Fibroblast of gingiva (primary cell): Measurements from ENCODE around the gene PDK3.

Source experiments
- DNase-seq: peaks from one replicate; pipeline ENCODE4 v3.0.0-alpha.2; 2011; ENCODE audit warnings: low read depth

The PDK3 gene

GRCh38 chrX:24482823-24483415, 17.8 kb downstream of the PDK3 start:
- DNase-seq, result no peak

DNA sequence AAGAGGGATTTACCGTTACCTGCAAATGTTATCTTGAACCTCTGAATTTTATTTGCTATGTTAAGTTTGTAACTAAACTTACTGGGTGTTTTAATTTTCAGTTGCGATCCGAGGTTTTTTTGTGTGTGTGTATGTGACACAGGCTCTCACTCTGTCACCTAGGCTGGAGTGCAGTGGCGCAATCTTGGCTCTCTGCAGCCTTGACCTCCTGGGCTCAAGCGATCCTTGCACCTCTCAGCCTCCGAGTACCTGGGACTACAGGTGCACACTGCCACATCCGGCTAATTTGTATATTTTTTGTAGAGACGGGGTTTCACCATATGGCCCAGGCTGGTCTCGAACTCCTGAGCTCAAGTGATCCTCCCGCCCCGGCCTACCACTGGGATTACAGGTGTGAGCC, 18.5 kb downstream of the PDK3 start:
- no peak for DNase-seq

DNA sequence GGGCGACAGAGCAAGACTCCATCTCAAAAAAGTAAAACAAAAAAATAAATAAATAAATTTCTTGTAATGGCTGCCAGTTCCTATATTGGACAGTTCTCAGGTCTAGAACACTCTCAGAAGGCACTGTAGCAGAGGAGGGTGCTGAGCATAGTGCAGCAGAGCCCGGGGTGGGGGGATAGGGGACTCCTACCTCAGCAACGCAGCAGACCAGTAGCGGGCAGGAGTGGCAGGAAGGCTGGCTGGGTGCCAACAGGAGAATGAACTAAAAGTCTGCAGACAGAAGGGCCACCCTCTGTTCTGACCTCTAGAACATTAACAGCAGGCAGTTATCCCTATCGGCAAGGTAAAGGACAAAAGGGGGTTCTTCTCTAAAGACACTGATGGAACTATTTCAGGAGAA, 20.2 kb downstream of the PDK3 start:
- no peak for DNase-seq

GRCh38 chrX:24485976-24486680, 21.0 kb downstream of the PDK3 start:
- no peak for DNase-seq

- DNase-seq, result no peak
These were observed 22.5 kb downstream of the PDK3 start for GRCh38 chrX:24487571-24487970.

- DNase-seq, result no peak
These were observed 26.7 kb downstream of the PDK3 start for GRCh38 chrX:24491741-24492140.

- DNase-seq, result no peak
These were observed 28.9 kb downstream of the PDK3 start for GRCh38 chrX:24493740-24494581.

DNA sequence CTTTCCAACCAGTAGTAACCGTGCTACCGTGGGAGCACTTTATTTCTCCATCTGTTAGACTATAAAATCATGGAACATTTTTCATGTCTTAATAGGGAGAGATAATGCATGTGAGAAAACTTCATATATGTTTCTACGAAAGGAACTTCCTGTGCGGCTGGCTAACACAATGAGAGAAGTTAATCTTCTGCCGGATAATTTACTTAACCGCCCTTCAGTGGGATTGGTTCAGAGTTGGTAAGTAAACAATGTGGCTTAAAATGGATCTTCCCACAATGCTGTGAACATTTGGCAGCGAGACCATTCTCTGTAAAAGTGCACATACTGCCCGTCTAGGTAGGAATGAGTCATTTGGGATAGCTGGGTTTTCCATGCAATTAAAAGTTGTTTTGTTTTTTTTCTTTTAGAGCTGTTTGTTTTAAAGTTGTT, 29.6 kb downstream of the PDK3 start:
- peak; percentile 53 for DNase-seq

DNA sequence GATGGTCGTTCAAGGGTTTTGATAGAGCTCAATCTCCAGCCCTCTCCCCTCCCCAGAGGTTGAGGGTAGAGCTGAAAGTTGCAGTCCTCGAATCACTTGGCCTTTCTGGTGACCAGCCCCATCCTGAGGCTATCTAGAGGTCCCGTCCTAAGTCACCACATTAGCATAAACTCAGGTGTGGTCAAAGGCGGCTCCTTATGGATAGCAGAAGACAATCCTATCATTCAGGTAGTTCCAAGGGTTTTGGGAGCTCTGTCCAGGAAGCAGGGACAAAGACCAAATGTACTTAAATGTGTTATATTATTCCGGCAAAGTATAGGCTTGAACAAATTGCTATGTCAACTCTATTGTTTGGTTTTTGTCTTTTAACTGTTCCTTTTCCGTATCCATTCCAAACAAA, 30.6 kb downstream of the PDK3 start:
- DNase-seq, result no peak

DNA sequence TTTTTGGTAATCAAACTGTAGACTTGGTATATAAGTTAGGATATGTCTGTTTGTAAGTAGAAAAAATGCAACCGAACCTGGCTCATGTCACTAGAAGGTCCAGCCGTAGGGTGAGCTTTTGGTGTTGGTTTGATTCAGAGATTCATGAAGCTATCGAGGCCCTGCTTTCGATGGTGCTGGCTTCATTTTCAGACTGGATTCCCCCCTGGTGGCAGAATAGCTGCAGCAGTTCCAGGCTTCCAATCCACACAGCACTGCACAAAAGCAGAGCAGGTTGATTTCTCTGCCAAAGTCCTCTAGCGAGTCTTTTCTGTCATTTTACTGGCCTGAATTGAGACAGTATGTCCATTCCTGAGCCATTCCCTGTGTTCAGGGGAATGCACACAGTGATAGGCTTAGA, 33.1 kb downstream of the PDK3 start:
- no peak for DNase-seq

DNA sequence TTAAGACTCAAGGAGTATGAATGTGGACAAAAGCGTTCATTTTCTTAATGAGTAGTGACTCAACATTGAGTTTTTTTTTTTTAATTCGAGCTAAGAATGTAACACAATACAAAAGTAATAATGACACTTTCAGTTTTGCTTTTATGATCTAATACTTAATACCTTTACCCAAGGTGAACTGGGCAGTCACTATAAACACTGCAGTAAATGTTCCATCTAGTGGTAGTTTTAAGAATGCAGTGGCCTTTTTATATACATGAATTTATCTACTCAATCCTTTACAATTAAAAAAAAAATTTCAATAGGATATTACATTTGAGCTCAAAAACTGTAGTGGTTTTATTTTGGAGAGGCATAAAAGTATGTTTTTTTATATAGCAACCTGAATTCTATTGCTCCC, 33.9 kb downstream of the PDK3 start:
- no peak for DNase-seq

DNA sequence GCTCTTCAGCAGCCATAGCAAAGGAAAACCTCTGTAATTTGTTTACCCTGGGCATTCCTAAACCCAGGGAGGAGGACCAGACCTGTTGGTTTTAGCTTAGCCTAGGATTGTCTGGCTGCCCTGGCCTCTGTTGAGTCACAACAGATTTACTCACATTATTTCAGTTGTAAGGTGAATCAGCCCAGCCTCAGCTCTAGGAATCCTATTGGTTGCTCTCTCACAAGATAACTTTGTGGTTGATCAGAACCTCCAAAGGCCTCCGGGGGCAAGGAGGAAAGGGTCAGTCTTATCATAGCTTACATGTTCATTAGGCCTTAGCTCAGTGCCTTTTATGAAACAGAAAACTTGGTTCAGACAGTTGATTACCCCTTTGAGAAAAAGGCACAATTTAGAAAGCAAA, 41.0 kb downstream of the PDK3 start:
- no peak for DNase-seq

- no peak for DNase-seq
These were observed 43.3 kb downstream of the PDK3 start for GRCh38 chrX:24508375-24508774.

DNA sequence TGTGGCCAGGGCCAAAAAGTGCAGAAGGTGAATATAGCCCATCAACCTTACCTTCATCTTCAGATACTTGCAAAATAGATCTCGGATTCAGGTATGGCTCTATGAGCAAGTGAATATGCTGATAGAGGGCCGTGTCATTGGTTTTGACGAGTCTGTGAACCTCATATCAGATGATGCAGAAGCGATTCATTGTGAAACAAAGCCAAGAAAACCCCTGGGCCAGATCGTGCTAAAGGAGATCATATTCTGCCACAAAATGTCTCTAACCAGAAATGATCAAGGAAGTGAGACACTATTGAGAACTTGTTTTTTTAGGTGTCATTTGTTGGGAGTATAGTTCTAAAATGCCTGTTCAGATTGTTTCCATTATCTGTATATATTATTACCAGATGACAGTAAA, 48.3 kb downstream of the PDK3 start:
- DNase-seq, result no peak

GRCh38 chrX:24515447-24515846, 50.4 kb downstream of the PDK3 start:
- no peak for DNase-seq

- DNase-seq, result no peak
These were observed 55.4 kb downstream of the PDK3 start for GRCh38 chrX:24520472-24520871.

GRCh38 chrX:24525455-24525854, 60.4 kb downstream of the PDK3 start:
- DNase-seq, result no peak

DNA sequence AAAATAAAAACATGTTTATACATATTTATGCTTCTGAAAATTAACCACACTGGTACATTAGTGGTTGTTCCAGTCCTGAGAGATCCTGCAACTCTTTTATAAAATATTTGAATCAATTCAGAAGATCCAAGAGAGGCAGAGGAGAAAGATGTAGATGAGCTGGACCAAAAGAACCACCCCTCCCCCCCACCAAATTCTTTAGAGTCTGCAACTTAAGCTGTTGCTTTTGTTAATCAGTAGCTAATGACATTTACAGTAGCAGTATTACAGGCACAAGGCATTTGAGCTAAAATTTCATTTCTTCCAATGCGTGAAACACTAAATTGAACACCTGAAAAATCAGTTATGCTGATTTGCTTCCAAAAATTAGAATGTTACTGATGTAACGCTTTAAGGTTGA, 61.5 kb downstream of the PDK3 start:
- no peak for DNase-seq

GRCh38 chrX:24528605-24529004, 63.5 kb downstream of the PDK3 start:
- DNase-seq, result no peak

DNA sequence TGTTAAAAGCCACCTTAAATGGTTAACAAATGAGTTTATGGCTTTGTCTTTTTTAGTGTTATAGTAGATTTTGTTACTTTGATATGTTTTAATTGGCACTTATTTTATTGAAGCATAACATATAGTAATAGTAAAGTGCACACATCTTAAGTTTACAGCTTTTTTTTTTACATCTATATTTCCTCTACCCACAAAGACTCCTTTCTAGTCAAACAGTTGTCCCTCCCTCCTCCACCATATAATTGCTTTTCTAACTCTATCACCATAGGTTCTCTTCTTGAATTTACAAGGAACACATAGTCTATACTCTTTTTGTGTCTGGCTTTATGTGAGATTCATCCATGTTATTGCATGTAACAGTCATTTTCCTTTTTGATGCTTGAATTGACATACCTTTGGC, 71.5 kb downstream of the PDK3 start:
- DNase-seq, result no peak

- DNase-seq, result no peak
These were observed 77.7 kb downstream of the PDK3 start for GRCh38 chrX:24542756-24543155.

- no peak for DNase-seq
These were observed 82.9 kb downstream of the PDK3 start for GRCh38 chrX:24547961-24548360.

- no peak for DNase-seq
These were observed 85.1 kb downstream of the PDK3 start for GRCh38 chrX:24550166-24550565.
